Measurements from ENCODE around the gene KCNC1.

Gene KCNC1

DNA sequence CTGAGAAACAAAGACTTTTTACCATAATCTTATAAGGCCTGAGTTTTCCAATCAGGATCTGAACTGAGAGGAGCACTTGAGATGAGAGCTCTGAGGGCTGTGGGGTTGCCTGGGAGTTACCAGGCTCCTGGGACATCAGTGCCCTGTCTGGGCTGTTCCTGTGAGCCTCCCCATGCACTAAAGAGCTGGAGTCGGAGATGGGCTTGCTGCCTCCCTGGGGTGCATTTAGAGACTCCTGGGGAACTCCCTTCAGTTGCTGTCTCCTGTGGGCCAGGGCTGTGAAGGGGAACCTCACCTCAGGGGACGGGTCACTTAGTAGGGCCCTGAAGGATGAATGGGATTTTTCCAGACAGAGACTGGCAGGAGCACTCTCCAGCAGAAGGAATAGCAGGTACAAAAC, 33.3 kb downstream of the KCNC1 start:
- Mint-ChIP-seq H3K4me3 (no peak overlapping the region), H3K4me1 (ENCODE audit: low read depth) (no peaks in the 10 kb centered on the region), H3K27me3 (no peaks in the 10 kb centered on the region), H3K27ac (no peak overlapping the region), H3K9me3 (no peaks in the 10 kb centered on the region), H3K36me3 (ENCODE audit: low read depth) (no peaks in the 10 kb centered on the region)

DNA sequence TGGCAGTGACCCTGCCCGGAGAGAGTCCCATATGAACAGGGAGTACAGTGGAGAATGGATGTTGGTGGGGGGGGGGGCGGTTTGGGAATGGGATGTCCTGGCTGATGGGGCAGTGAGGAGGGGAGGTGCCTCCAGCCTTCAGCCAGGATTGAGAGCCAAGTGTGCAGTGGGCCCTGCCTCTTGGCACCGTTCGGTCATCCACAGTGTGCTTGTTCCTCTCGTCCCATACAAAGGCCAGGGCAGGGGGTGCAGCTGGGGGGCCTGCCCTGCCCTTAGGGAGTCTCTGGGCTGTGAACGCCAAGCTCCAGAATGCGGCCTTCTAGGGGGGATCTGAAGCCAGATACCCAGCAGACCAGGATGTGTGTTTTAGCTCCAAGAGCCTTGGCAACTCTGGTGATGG, 34.0 kb downstream of the KCNC1 start:
- no peak overlapping the region for H3K4me3 Mint-ChIP-seq
- H3K4me1 Mint-ChIP-seq (ENCODE audit: low read depth) = no peaks in the 10 kb centered on the region
- no peak overlapping the region for H3K27ac Mint-ChIP-seq
- H3K27me3 Mint-ChIP-seq = no peaks in the 10 kb centered on the region
- H3K36me3 Mint-ChIP-seq (ENCODE audit: low read depth) = no peaks in the 10 kb centered on the region
- no peaks in the 10 kb centered on the region for H3K9me3 Mint-ChIP-seq

DNA sequence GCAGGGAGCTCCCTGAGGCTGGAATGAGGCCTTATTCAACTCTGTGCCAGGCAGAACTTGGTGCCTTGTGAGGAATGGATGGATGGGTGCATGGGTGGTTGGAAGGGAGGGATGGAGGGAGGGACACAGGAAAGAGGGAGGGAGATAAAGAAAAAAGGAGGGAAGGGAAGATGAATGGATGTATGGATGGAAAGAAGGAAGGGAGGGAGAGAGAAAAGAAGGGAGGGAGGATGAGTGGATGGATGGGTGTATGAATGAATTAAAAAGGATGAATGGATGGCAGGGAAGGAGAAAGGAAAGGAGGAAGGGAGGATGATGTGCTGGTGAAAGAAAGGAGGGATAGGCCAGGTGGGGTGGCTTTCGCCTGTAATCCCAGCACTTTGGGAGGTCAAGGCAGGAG, 34.6 kb downstream of the KCNC1 start:
- Mint-ChIP-seq H3K9me3 (no peaks in the 10 kb centered on the region), H3K27me3 (no peaks in the 10 kb centered on the region), H3K27ac (no peak overlapping the region), H3K36me3 (ENCODE audit: low read depth) (no peaks in the 10 kb centered on the region), H3K4me1 (ENCODE audit: low read depth) (no peaks in the 10 kb centered on the region), H3K4me3 (no peak overlapping the region)

DNA sequence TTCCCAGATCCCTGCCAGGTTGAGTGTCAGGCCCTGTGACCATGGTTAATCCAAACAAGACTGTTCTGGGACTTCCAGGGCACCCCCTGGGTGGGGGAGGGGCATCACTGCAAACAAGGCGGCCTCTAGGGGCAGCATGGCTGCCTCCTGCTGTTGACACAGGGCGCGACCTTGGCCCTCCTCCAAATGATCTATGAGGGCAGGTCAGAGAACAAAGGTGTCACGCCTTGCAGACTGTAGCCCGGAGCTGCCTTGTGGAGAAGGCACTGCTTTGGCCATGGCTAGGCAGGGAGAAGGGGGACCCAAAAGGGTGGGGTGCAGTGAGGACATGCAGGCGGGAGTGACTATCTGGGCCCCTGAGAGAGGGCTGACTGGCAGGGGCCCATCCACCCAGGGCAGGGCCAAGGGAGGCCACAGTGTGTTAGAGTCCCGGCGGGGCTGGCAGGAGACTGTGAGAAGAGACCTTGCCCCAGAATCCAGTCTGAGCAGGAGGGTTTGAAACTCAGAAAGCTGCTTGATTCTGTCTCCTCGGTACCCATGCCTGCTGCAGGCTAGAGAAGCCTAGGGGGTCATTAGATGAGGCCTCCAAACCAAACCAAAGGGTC, 35.6 kb downstream of the KCNC1 start:
- H3K27ac Mint-ChIP-seq = no peak overlapping the region
- no peaks in the 10 kb centered on the region for H3K9me3 Mint-ChIP-seq
- no peaks in the 10 kb centered on the region for H3K36me3 Mint-ChIP-seq (ENCODE audit: low read depth)
- H3K27me3 Mint-ChIP-seq = no peaks in the 10 kb centered on the region
- no peaks in the 10 kb centered on the region for H3K4me1 Mint-ChIP-seq (ENCODE audit: low read depth)
- H3K4me3 Mint-ChIP-seq = no peak overlapping the region

DNA sequence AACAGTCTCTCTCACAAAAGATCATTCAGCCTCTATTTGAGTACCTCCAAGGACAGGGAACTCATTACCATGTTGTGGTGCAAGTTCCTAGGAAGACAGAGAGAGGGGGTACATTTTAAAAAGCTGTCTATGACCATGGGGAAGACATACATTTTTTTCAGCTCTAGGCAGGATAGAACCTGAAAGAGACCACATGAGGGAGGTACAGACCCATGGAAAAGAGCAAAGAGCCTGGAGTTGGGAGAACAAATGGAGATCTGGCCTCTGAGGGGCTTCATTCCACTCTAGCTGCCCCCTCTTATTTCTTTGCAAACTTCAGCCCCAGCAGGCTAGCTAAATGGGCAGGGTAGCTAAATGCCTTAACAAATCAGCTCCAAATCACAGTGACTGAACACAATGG, 36.3 kb downstream of the KCNC1 start:
- H3K27ac Mint-ChIP-seq = no peak overlapping the region

DNA sequence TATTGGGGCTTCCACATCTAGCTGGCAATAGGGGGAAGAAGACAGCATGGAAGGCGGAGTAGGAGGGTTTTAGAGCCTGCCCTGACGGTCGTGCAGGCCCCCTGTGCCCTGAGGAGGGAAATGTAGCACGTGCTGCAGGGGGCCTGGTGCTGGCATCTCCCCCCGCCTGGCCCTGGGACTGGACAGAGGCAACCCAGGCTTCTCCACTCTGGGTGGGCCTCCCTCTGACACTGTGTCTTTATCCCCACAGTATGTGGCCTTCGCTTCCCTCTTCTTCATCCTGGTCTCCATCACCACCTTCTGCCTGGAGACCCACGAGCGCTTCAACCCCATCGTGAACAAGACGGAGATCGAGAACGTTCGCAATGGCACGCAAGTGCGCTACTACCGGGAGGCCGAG, 36.8 kb downstream of the KCNC1 start:
- Mint-ChIP-seq H3K4me1 (ENCODE audit: low read depth) (no peaks in the 10 kb centered on the region), H3K27ac (no peak overlapping the region), H3K4me3 (no peak overlapping the region), H3K27me3 (no peaks in the 10 kb centered on the region), H3K9me3 (no peaks in the 10 kb centered on the region), H3K36me3 (ENCODE audit: low read depth) (no peaks in the 10 kb centered on the region)

More for the DNA sequence above, 36.3 kb downstream of the KCNC1 start:
- Mint-ChIP-seq H3K4me3 (no peak overlapping the region), H3K9me3 (no peaks in the 10 kb centered on the region), H3K27me3 (no peaks in the 10 kb centered on the region), H3K4me1 (ENCODE audit: low read depth) (no peaks in the 10 kb centered on the region), H3K36me3 (ENCODE audit: low read depth) (no peaks in the 10 kb centered on the region)

DNA sequence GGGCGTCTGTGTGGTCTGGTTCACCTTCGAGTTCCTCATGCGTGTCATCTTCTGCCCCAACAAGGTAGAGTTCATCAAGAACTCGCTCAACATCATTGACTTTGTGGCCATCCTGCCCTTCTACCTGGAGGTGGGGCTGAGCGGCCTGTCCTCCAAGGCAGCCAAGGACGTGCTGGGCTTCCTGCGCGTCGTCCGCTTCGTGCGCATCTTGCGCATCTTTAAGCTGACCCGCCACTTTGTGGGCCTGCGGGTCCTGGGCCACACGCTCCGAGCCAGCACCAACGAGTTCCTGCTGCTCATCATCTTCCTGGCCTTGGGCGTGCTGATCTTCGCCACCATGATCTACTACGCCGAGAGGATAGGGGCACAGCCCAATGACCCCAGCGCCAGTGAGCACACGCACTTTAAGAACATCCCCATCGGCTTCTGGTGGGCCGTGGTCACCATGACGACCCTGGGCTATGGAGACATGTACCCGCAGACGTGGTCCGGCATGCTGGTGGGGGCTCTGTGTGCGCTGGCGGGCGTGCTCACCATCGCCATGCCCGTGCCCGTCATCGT, 37.3 kb downstream of the KCNC1 start:
- no peaks in the 10 kb centered on the region for H3K4me1 Mint-ChIP-seq (ENCODE audit: low read depth)
- no peaks in the 10 kb centered on the region for H3K27me3 Mint-ChIP-seq
- H3K4me3 Mint-ChIP-seq = no peak overlapping the region
- H3K27ac Mint-ChIP-seq = no peak overlapping the region
- H3K9me3 Mint-ChIP-seq = no peaks in the 10 kb centered on the region
- no peaks in the 10 kb centered on the region for H3K36me3 Mint-ChIP-seq (ENCODE audit: low read depth)

DNA sequence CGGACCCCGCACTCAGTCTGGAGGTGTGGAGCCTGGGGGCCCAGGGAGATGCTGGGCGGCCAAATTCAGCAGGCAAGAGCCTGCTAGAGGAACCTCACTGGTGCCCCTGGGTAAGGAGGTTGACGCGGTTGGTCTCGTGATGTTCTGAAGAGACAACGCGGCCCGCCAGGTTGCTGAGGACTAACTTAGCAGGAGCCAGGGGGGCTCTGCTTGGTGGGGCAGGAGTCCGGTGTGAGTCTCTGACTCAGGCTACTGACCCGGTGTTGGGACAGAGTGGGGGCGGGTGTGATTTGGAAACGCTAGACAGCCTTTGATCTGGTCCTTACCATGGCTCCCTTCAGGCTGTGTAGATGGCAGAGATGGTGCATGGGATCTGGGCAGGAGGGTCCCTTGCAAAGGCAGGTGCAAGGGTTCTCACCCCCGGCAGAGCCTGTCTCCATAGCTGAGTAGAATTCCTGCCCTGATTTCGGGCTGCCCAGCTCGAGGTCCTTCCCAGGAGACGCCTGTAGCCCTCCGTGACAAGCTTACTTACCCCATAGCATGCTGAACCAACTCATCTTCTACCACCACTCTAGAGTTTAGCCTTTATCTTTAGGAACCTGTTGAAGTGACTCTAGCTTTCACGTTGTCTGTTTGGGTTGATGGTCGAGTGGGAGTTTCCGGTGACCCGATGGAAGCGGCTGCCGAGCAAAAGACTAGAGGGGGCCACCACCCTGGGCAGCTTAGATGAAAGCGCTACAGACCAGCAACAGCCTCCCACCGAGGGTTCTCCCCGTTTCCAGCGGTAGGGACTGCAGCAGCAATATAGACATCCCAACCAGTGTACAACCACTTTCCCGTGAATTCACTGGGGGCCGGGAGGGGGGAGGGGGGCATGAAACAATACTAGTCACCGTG, 38.4 kb downstream of the KCNC1 start:
- Mint-ChIP-seq H3K27ac (no peak overlapping the region), H3K27me3 (no peaks in the 10 kb centered on the region), H3K4me3 (no peak overlapping the region), H3K36me3 (ENCODE audit: low read depth) (no peaks in the 10 kb centered on the region), H3K9me3 (no peaks in the 10 kb centered on the region), H3K4me1 (ENCODE audit: low read depth) (no peaks in the 10 kb centered on the region)

DNA sequence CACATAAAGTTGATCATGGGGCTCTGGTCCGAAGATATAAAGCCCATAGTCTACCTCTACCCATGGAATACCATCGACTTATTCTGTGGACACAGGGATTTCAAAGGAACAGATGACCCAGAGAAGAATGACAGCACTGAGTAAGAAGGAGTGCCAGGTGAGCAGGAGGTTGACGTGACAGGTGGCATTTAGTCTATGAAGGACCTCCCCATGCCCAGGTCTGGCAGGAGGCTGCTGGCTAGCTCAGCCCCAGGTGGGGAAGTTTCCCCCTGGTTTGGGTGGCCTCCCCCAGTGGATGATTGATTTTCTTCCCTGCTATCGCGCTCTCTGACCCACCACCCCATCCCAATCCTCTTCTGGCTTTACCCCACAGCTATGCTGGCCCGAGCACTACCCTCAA, 39.1 kb downstream of the KCNC1 start:
- H3K36me3 Mint-ChIP-seq (ENCODE audit: low read depth) = no peaks in the 10 kb centered on the region
- H3K27ac Mint-ChIP-seq = no peak overlapping the region
- no peaks in the 10 kb centered on the region for H3K27me3 Mint-ChIP-seq
- H3K4me3 Mint-ChIP-seq = no peak overlapping the region
- no peaks in the 10 kb centered on the region for H3K4me1 Mint-ChIP-seq (ENCODE audit: low read depth)
- no peaks in the 10 kb centered on the region for H3K9me3 Mint-ChIP-seq

DNA sequence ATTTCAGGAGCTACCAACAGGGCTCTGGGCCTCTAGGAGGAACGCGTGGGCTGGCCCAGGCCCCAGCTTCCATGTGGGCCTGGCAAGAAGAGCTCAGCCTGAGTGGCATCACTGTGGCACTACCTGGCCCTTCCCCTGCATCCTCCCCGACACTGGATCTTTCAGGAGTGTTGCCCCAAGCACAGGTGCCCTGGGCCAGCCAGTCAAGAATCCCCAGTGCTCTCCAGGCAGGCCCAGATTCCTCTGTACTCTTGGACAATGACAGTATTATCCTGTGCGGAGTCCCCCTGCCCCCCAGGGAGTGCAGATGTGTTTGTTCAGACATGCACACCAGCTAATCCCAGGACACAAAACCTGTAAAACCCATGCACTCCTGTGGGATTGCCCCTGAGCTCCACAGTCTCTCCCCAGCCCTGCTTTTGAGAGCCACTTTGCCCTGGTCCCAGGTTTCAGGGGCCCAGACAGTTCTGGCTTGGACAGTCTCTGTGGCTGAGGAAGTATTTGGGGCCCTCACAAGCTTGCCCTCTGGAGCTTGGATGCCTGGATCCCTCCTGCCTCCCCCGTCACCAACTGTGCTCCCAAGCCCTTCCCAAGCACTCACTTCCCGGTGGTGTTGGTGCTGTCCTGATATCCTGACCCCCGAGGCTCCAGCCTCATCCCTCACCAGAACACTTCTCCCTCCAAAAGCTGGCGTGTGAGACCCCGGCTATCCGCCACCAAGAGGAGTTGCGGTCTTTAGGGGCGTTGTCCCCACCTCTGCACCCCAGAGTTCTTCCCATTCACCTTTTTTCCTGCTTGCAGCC, 39.9 kb downstream of the KCNC1 start:
- no peak overlapping the region for H3K27ac Mint-ChIP-seq
- H3K36me3 Mint-ChIP-seq (ENCODE audit: low read depth) = no peaks in the 10 kb centered on the region
- H3K9me3 Mint-ChIP-seq = no peaks in the 10 kb centered on the region
- H3K4me1 Mint-ChIP-seq (ENCODE audit: low read depth) = no peaks in the 10 kb centered on the region
- no peak overlapping the region for H3K4me3 Mint-ChIP-seq
- no peaks in the 10 kb centered on the region for H3K27me3 Mint-ChIP-seq

DNA sequence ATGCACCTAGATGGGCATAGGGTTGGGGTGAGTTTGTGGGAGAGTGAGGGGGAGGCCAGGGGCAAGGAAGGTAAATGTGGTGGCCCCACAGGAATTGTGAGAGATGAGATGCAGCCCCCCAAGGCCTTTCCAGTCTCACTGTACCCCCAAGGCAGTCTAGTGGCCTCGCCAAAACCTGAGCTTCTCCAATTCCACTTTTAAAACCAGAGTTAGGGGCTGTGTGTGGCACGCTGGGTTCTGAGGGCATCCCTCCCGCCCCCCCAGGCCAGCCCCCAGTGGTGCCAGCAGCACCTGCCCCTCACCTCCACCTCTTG, 40.4 kb downstream of the KCNC1 start:
- Mint-ChIP-seq H3K36me3 (ENCODE audit: low read depth) (no peaks in the 10 kb centered on the region), H3K27me3 (no peaks in the 10 kb centered on the region), H3K4me1 (ENCODE audit: low read depth) (no peaks in the 10 kb centered on the region), H3K4me3 (no peak overlapping the region), H3K27ac (no peak overlapping the region), H3K9me3 (no peaks in the 10 kb centered on the region)

DNA sequence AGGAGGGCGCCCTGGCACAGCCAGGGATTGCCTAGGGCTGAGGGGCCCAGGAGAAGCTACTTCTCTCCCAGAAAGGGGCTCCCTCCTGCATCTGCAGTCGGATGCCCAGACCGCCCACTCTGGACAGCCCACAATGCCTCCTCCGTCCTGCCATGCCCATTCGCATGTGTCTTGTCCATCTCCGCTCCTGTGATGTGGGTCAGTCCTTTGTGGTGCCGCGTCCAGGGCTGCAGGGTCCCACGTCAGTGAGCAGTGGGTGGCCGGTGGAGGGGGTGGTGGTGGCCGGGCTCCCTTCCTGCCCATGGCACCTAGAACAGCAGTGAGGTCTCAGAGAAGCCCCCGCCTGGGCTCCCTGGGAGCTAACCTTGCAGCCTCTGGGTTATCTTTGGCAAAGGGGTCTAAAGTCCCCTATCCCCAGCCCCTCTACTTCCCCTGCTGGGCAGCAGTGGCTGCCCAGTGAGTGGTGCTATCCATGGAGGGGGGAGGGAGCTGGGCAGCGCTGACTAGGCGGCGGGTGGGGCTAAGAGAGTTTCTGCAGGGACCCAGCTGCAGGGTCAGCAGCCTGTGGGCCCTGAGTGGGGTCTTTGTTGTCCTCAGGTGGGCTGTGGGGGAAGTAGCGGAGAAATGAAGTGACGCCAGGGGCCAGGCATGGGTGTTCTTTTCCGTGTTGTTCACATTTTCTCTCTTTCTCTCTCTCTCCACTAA, 41.1 kb downstream of the KCNC1 start:
- no peak overlapping the region for H3K27ac Mint-ChIP-seq
- H3K4me3 Mint-ChIP-seq = no peak overlapping the region
- no peaks in the 10 kb centered on the region for H3K27me3 Mint-ChIP-seq
- H3K4me1 Mint-ChIP-seq (ENCODE audit: low read depth) = no peaks in the 10 kb centered on the region
- no peaks in the 10 kb centered on the region for H3K36me3 Mint-ChIP-seq (ENCODE audit: low read depth)
- H3K9me3 Mint-ChIP-seq = no peaks in the 10 kb centered on the region

DNA sequence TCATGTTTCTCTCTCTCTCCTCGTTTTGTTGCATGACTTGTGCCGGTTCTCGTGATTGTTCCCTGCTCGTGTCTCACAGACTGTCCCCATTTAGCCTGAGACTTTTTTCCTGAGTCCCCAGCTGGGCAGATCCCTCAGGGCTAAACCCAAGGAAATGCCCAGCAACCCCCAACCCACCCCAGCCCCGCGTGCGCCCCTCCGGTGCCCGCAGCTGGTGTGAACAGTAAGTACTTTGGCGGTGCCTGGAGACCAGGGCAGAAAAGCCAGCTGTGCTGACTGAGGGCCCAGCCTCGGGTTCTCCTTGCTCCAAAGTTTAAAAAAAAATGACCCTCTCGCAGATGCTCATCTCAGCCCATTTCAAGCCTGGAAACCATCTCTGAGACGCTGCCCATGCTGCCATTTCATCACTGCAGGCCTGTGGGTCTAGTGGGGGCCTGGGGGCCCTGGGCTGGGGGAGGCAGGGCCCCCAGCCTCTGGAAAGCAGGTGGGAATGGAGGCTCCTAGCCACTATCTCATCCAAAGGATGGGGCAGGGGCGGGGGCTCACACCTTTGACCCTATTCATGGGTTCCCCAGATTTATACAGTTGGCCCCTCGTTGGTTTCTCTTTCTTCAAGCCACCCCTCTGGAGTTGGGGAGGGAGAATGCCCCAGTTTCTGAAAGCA, 41.8 kb downstream of the KCNC1 start:
- Mint-ChIP-seq H3K27ac (no peak overlapping the region), H3K4me3 (no peak overlapping the region), H3K36me3 (ENCODE audit: low read depth) (no peaks in the 10 kb centered on the region), H3K4me1 (ENCODE audit: low read depth) (no peaks in the 10 kb centered on the region), H3K9me3 (no peaks in the 10 kb centered on the region), H3K27me3 (no peaks in the 10 kb centered on the region)

DNA sequence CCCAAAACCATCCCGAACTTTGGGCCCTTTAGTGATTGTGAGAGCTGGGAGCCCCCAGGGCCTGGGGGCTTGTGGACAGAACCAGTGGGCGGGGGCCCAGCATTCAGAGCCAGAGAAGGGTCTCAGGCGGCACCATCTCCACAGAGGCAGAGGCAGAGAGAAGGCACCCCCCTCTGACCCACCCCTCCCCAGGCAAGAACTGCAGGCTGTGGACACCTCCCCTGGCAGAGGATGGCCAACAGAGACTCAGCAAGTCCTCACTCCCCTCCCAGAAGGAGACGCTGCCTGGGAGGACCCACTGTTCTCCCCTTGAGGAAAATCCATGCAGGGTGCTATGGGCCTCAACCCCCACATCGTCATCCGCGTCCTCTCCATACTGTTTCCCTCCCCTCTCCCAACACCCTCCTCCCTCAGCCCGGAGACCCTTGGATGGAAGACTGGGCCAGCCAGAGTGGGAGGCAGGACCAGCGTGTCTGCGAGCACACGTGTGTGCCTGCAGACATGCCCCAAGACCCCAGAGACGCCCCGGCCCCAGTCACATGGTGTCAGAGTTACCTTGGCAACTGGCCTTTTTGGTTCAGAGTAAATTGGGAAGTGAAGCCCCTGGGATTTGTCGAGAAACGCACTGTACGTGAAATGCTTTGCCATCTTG, 42.6 kb downstream of the KCNC1 start:
- Mint-ChIP-seq H3K9me3 (no peaks in the 10 kb centered on the region), H3K4me1 (ENCODE audit: low read depth) (no peaks in the 10 kb centered on the region), H3K36me3 (ENCODE audit: low read depth) (no peaks in the 10 kb centered on the region), H3K27me3 (no peaks in the 10 kb centered on the region), H3K4me3 (no peak overlapping the region), H3K27ac (no peak overlapping the region)
